Activated effector memory CD4-positive, alpha-beta T cell treated with Interleukin-2 at 50 U/mL for 16 hours (primary cell): ENCODE data around the gene PARD3.
"Not testable (repeated sequence)": the region's sequence is repeated elsewhere in the genome, so short reads cannot be mapped to it uniquely, and the experiment has no call there.

Experiments
- DNase-seq: peaks from one replicate; pipeline ENCODE4 v3.0.0-alpha.2; 2020

The PARD3 gene

GRCh38 chr10:34762603-34763299 is 52.3 kb downstream of the PARD3 start:
- no peak for DNase-seq

GRCh38 chr10:34762156-34762555 is 52.9 kb downstream of the PARD3 start:
- no peak for DNase-seq

GRCh38 chr10:34761453-34761852 is 53.6 kb downstream of the PARD3 start:
- DNase-seq = no peak

GRCh38 chr10:34760606-34761005 is 54.5 kb downstream of the PARD3 start:
- DNase-seq = no peak

- DNase-seq = no peak
These were observed 55.3 kb downstream of the PARD3 start for GRCh38 chr10:34759837-34760215.

- no peak for DNase-seq
These were observed 55.8 kb downstream of the PARD3 start for GRCh38 chr10:34759161-34759836.

- DNase-seq = no peak
These were observed 56.6 kb downstream of the PARD3 start for GRCh38 chr10:34758447-34758996.

- DNase-seq = no peak
These were observed 57.2 kb downstream of the PARD3 start for GRCh38 chr10:34757933-34758332.

GRCh38 chr10:34757181-34757580 is 57.9 kb downstream of the PARD3 start:
- not testable (repeated sequence) for DNase-seq

GRCh38 chr10:34756584-34756983 is 58.5 kb downstream of the PARD3 start:
- no peak for DNase-seq

- DNase-seq = no peak
These were observed 61.9 kb downstream of the PARD3 start for GRCh38 chr10:34753014-34753757.

GRCh38 chr10:34751272-34751671 is 63.8 kb downstream of the PARD3 start:
- no peak for DNase-seq

- DNase-seq = not testable (repeated sequence)
These were observed 64.3 kb downstream of the PARD3 start for GRCh38 chr10:34750795-34751194.

GRCh38 chr10:34748767-34749166 is 66.3 kb downstream of the PARD3 start:
- no peak for DNase-seq

GRCh38 chr10:34748357-34748756 is 66.7 kb downstream of the PARD3 start:
- no peak for DNase-seq

- DNase-seq = no peak
These were observed 69.0 kb downstream of the PARD3 start for GRCh38 chr10:34746094-34746493.

GRCh38 chr10:34745244-34745643 is 69.9 kb downstream of the PARD3 start:
- no peak for DNase-seq

GRCh38 chr10:34744590-34744989 is 70.5 kb downstream of the PARD3 start:
- no peak for DNase-seq

- DNase-seq = no peak
These were observed 71.3 kb downstream of the PARD3 start for GRCh38 chr10:34743814-34744213.

GRCh38 chr10:34742456-34742855 is 72.6 kb downstream of the PARD3 start:
- DNase-seq = no peak

GRCh38 chr10:34741087-34741486 is 74.0 kb downstream of the PARD3 start:
- not testable (repeated sequence) for DNase-seq

GRCh38 chr10:34740321-34740720 is 74.8 kb downstream of the PARD3 start:
- no peak for DNase-seq

GRCh38 chr10:34739915-34740314 is 75.2 kb downstream of the PARD3 start:
- DNase-seq = no peak

GRCh38 chr10:34737772-34738169 is 77.3 kb downstream of the PARD3 start:
- DNase-seq = no peak
